Measurements from ENCODE around the gene PNKD. TPM values are rescaled to one million over a fixed set of nuclear protein-coding genes. Genes with fewer than 3 reads are reported as not detected.

PNKD gene
- total and polyA plus RNA-seq, 2 donors from 2014 or later = 90.6 to 244 TPM

GRCh38 chr2:218262631-218263586, 7.4 kb upstream of the PNKD start:
- intact Hi-C loops (cut with DNase I) = no loop called here
- Histone ChIP-seq H3K9me3 (ENCODE audit: control insufficient read depth in 2 of 3, insufficient read depth in 1 of 3, low read length in 3 of 3) (no peaks in the 10 kb centered on the region), H3K27me3 (ENCODE audit: control insufficient read depth, insufficient read depth, low read length) (no peaks in the 10 kb centered on the region), H3K36me3 (ENCODE audit: control insufficient read depth in 2 of 3, insufficient read depth in 3 of 3, low read length in 3 of 3) (peaks cover 0 to 39% (median 12%) of the 10 kb centered on the region in 3 donors), H3K4me3 (ENCODE audit: low read length in 3 of 3) (no peak overlapping the region), H3K9ac (ENCODE audit: low read length in 3 of 3) (no peak overlapping the region), H3K27ac (ENCODE audit: low read depth in 2 of 2, low read length in 2 of 2) (no peak overlapping the region), H3K4me1 (ENCODE audit: control insufficient read depth in 2 of 3, insufficient read depth in 2 of 3, low read depth in 1 of 3, low read length in 3 of 3) (peaks cover 0 to 28% (median 15%) of the 10 kb centered on the region in 3 donors)
- no peak for FAIRE-seq
- DNase-seq = peak in 1 of 5 donors; percentile 51
- no peak for TF ChIP-seq CTCF (IDR thresholded peaks at IDR 0.05; ENCODE audit: borderline replicate concordance, extremely low read depth, insufficient read depth)

GRCh38 chr2:218263817-218264641, 6.3 kb upstream of the PNKD start:
- H3K27me3 ChIP-seq (ENCODE audit: control insufficient read depth, insufficient read depth, low read length) = no peaks in the 10 kb centered on the region

More at GRCh38 chr2:218263817-218264641, 6.3 kb upstream of the PNKD start:
- intact Hi-C loops (cut with DNase I) = no loop called here
- Histone ChIP-seq H3K36me3 (ENCODE audit: control insufficient read depth in 2 of 3, insufficient read depth in 3 of 3, low read length in 3 of 3) (peaks cover 0 to 39% (median 12%) of the 10 kb centered on the region in 3 donors), H3K4me1 (ENCODE audit: control insufficient read depth in 2 of 3, insufficient read depth in 2 of 3, low read depth in 1 of 3, low read length in 3 of 3) (peaks cover 0 to 23% (median 15%) of the 10 kb centered on the region in 3 donors), H3K9me3 (ENCODE audit: control insufficient read depth in 2 of 3, insufficient read depth in 1 of 3, low read length in 3 of 3) (no peaks in the 10 kb centered on the region), H3K9ac (ENCODE audit: low read length in 3 of 3) (no peak overlapping the region), H3K4me3 (ENCODE audit: low read length in 3 of 3) (no peak overlapping the region), H3K27ac (ENCODE audit: low read depth in 2 of 2, low read length in 2 of 2) (peak overlapping the region in 1 of 2 donors; percentile 57)
- FAIRE-seq (no peak), DNase-seq (no peak)
- no peak for TF ChIP-seq CTCF (IDR thresholded peaks at IDR 0.05; ENCODE audit: borderline replicate concordance, extremely low read depth, insufficient read depth)

Measured in kidney (tissue), 14 donors.